ENCODE data around the gene CCBE1. TPM values are rescaled to one million over a fixed set of nuclear protein-coding genes. Genes with fewer than 3 reads are reported as not detected.

CCBE1 gene
- total RNA-seq, 1 experiment from 2014 or later, result not detected

DNA sequence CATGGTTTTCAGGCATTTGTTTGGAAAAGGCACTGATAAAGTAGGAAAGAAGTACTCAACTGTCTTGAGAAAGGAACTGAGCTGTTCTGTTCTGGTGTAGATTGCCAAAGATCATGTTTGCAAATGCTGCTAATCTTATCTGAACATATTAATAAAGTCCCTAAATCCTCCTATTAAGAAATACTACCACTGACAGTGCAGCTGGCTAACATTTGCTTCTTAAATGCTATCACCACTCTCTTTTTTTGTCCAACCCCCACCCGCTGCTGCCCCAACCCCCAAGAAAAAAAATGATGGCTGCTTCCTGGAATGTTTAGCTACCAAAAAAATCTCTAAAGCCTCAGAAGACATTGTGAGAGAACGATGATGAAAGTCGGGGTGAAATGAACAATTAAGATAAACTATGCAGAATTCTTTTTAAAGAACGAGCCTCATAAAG, 130.7 kb downstream of the CCBE1 start:
- DNase-seq (ENCODE audit: low read depth), result no peak
- in situ Hi-C loops (cut with HindIII; ENCODE audit: low pct_unique_long_range_greater_than_20kb, low sequenced_read_pairs), result no loop called here

DNA sequence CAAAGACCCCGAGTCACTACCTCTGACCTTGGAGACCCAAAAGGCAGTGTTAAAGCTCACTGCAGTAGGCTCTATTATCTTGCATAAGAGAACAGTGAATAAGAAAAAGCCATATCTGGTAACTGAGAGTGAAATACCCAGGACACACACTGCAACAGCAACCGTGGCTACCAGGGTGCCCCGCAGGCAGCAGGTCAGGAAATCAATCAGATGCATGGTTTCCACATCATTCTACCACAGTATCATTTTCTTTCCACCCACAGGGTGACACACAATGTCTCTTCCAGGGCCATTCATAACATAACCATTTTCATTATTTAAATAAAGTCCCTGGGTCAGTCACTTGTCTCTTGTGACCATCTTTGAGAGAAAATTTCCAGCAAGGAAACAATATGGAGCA, 131.3 kb downstream of the CCBE1 start:
- in situ Hi-C loops (cut with HindIII; ENCODE audit: low pct_unique_long_range_greater_than_20kb, low sequenced_read_pairs), result no loop called here
- no peak for DNase-seq (ENCODE audit: low read depth)

DNA sequence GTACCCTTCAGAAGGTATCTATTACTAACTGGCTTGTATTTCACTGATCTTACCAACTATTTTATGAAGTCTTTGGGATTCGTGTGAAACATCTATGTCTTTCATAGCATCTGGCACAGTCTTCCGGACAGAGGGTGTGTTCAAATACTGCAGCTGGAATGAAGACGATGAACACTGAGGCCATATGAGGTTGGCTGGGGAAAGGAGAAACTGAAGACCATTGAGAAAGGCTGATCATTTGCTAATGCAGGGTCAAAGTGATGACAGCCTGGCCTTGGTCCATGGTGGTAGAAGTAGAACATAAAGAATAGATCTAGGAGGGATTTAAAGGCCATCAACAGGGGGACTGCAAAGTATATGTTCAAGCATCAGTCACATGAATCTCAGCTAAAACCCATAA, 132.7 kb downstream of the CCBE1 start:
- no peak for DNase-seq (ENCODE audit: low read depth)
- in situ Hi-C loops (cut with HindIII; ENCODE audit: low pct_unique_long_range_greater_than_20kb, low sequenced_read_pairs), result no loop called here

DNA sequence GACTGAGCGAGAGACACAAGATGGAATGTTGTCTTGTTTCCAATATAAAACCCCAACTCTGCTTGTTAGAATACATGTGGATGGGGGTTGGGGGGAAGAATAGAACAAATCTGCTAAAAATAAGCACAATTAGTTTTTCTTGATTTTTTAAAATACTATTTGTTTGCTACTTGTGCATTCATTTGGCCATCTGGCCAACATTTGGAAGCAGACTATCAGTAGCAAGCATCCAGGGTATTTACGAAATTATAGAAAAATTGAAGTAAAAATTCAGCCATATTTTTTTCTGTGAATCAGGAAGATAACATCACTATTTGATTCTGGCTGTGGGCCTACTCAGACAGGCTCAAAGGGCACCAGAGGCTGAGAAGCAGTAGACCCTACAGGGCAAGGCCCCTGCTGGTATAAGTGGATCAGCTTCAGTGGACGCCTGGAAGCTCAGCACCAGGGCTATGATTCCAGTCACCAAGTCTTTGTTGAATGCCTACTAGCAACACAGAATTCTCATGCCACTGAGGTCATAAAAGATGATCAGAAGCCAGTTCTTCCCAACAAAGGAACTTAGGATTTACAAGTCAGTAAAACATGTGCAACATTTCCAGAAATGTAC, 133.9 kb downstream of the CCBE1 start:
- DNase-seq (ENCODE audit: low read depth), result no peak
- in situ Hi-C loops (cut with HindIII; ENCODE audit: low pct_unique_long_range_greater_than_20kb, low sequenced_read_pairs), result no loop called here

- in situ Hi-C loops (cut with HindIII; ENCODE audit: low pct_unique_long_range_greater_than_20kb, low sequenced_read_pairs), result no loop called here
- DNase-seq (ENCODE audit: low read depth), result no peak
Measured at GRCh38 chr18:59562751-59563150, 134.5 kb downstream of the CCBE1 start.

DNA sequence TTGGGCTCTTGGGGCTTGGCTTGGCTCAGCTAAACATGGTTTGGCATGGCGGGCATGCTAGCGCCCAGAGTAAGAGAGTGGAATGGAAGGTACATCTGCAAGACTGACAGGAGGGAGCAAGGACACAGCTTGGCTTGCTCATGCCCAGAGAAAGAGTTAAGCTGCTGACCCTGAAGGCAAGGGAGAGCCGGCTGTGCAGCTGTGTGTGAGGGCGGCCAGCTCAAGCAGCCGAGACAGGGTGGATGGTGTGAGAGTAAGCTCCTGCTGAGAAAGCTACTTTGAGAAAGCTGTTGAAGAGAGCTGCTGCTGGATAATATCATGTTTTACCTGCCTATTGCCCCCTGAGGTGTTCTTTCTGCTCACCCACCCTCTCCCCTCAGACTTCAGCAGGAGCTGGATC, 135.6 kb downstream of the CCBE1 start:
- in situ Hi-C loops (cut with HindIII; ENCODE audit: low pct_unique_long_range_greater_than_20kb, low sequenced_read_pairs), result no loop called here
- DNase-seq (ENCODE audit: low read depth), result no peak

- DNase-seq (ENCODE audit: low read depth), result no peak
- in situ Hi-C loops (cut with HindIII; ENCODE audit: low pct_unique_long_range_greater_than_20kb, low sequenced_read_pairs), result no loop called here
Measured at GRCh38 chr18:59560556-59560955, 136.7 kb downstream of the CCBE1 start.

DNA sequence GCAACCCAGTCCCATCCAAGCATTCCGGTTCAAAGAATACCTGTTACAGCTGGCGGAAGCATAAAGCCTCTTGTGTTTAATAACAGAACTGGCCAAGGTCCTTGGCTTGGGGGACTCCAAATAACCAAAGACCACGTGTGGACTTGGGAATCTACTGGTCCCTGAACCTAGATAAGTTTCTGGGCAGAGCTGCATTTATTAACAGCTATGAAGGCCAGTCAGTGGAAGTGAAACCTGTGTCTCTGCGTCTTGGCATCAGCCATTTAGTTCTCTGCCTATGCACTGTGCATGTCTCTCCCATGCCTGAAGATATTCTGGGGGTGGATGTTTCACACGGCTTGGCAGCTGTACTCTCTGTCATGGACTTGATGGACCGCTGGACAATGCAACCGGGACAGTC, 137.7 kb downstream of the CCBE1 start:
- DNase-seq (ENCODE audit: low read depth), result no peak
- in situ Hi-C loops (cut with HindIII; ENCODE audit: low pct_unique_long_range_greater_than_20kb, low sequenced_read_pairs), result no loop called here

DNA sequence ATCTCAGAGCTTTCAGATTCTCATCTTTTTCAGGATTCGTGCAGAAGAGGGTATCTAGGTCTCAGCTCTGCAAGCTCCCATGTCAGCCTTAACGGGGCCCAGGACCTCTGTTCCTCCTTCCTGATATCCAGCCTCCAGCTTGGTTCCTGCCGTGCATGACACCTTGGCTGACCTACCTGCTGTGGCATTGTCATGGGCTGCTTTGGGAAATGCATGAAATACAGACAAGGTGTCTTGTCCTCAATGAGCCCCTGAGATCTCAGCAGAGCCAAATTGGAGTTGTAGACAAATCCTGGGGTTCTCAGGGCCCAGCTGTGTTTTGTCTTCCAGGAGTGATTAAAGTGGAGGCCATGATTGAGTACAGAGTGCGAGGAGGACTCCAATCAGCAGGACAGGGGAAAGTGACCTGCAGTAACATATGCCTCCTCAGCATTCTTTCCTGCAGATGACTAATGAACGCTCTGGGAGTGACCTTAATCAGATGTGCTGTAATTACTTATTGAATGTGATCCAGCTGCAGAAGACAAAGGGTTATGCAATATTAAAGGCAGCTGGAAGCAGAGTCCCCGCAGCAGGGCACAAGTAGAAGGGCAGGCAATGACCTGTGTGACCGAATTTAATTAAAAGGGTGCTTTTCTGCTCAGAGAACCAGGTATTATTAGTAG, 141.1 kb downstream of the CCBE1 start:
- in situ Hi-C loops (cut with HindIII; ENCODE audit: low pct_unique_long_range_greater_than_20kb, low sequenced_read_pairs), result no loop called here
- no peak for DNase-seq (ENCODE audit: low read depth)

GRCh38 chr18:59554796-59555335, 142.4 kb downstream of the CCBE1 start:
- in situ Hi-C loops (cut with HindIII; ENCODE audit: low pct_unique_long_range_greater_than_20kb, low sequenced_read_pairs), result no loop called here
- DNase-seq (ENCODE audit: low read depth), result no peak

DNA sequence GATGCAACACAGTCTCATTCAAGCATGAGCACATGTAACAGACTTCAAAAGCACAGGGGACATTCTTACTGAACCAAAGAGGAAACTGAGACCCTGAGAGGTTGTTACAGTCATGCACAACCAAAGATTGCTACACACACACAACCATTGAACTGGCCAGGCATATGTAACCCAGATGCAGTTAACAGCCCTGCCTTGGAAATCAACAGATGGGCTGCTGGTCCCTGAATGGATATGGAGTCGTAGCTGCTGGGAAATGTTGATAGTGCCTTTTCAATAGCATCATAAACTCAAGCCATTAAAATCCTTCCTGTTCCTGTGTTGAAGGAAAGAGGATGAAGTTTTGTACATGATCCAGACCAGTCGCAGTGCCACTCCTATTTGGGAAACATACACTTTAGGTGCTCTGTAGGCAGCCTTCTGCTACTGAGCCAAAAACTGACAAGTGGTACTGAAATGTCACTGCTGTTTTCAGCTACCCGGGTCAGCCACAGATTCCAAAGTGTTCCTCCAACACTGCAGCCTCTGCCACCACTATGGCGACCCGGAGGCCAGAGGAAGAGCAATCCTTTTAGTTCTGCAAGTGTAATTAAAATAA, 143.9 kb downstream of the CCBE1 start:
- DNase-seq (ENCODE audit: low read depth), result no peak
- in situ Hi-C loops (cut with HindIII; ENCODE audit: low pct_unique_long_range_greater_than_20kb, low sequenced_read_pairs), result no loop called here

GRCh38 chr18:59551902-59552635, 145.2 kb downstream of the CCBE1 start:
- no peak for DNase-seq (ENCODE audit: low read depth)

DNA sequence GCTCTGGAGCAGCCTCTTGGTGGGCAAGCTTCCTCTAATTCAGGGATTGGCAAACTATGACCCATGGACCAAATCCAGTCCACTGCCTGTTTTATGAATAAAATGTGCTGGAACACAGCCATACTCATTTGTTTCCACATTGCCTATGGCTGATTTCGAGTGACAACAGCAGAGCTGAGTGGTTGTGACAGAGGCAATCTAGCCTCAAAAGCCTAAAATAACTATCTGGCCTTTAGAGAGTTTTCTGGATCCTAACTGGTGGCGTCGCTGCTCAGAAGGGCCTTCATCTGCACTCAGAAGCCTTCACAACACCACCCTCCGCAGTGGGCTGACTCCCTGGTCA, 147.1 kb downstream of the CCBE1 start:
- DNase-seq (ENCODE audit: low read depth), result no peak
- in situ Hi-C loops (cut with HindIII; ENCODE audit: low pct_unique_long_range_greater_than_20kb, low sequenced_read_pairs), result no loop called here

More at GRCh38 chr18:59551902-59552635, 145.2 kb downstream of the CCBE1 start:
- in situ Hi-C loops (cut with HindIII; ENCODE audit: low pct_unique_long_range_greater_than_20kb, low sequenced_read_pairs), result no loop called here

- in situ Hi-C loops (cut with HindIII; ENCODE audit: low pct_unique_long_range_greater_than_20kb, low sequenced_read_pairs), result no loop called here
- no peak for DNase-seq (ENCODE audit: low read depth)
Measured at GRCh38 chr18:59549503-59550173, 147.6 kb downstream of the CCBE1 start.

DNA sequence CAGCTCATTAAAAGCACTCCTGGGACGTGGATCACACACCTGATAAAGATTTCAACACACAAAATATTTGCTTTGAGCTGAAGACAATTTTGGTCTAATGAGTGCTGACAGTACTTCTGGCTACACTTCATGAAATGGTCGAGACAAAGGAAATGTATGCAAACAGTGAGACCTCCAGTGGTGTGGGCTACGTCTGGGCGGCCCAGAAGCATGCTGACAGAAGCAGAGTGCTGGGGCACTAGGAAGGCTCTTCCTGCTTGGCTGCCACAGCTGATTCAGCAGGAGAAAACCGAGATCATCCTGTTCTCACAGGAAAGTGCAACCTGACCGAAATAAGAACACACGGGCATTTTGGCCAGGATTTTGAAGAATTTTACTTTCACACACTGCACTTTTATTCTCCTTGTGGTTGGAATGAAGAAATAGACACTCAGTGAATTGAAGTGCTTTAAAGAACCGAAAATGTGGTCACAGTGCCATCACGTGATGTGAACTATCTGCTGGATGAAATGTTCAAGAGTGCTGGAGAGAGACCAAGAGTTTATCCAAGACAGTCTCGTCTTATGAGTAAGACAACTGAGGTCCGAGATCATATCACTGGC, 149.5 kb downstream of the CCBE1 start:
- in situ Hi-C loops (cut with HindIII; ENCODE audit: low pct_unique_long_range_greater_than_20kb, low sequenced_read_pairs), result no loop called here
- DNase-seq (ENCODE audit: low read depth), result no peak

DNA sequence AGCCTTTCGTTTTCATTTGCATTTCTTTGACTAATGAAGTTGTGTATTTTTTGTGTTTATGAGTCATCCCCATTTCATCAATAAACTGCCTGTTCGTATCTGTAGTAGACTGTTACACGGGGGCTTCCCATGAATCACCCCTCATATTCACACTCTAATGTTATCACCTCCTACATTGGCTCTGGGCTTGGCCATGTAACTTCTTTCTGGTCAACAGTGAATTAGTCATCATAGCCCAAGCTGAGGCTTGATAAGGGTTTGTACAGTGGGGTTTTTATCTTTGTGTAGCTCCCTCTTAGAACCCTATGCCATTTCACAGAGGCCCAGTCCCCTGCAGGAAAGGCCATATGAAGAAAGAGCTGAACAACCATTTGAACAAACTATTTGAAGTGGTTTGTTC, 151.0 kb downstream of the CCBE1 start:
- in situ Hi-C loops (cut with HindIII; ENCODE audit: low pct_unique_long_range_greater_than_20kb, low sequenced_read_pairs), result no loop called here
- DNase-seq (ENCODE audit: low read depth), result no peak

DNA sequence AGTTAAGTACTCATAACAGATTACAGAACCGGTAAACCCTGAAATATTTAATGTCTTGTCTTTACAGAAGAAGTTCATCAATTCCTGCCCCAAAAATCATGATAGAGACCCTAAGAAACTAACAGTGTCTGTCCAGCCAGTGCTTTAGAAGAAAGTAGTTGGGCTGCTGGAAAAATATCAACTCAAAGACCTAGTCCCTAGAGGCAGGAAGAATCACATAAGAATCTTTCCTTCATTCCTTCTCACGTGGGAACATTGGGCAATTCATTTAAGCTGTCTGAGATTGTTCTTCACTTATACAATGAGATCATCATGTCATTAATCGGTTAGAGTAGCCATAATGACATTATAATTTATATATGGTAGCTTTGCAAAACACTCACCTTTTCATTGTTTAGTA, 156.4 kb downstream of the CCBE1 start:
- in situ Hi-C loops (cut with HindIII; ENCODE audit: low pct_unique_long_range_greater_than_20kb, low sequenced_read_pairs), result no loop called here
- DNase-seq (ENCODE audit: low read depth), result no peak

DNA sequence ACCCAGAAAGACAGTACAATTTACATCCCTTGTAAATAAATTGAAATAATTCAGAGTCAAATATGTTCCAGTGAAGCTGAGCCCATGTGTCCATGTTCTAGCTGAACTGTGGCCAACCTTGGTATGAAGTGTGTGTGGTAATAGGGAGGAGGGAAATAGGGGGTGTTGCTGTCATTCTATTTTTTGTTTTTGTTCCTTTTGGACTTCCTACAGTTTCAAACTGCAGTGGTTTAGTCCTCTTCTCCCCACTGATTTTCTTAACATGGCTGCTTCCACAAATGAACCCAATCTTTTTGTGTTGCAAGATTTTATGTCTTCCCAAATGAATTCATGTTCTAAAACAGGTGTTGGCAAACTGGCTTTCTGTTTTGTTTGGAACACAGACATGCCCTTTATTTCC, 156.9 kb downstream of the CCBE1 start:
- DNase-seq (ENCODE audit: low read depth), result no peak
- in situ Hi-C loops (cut with HindIII; ENCODE audit: low pct_unique_long_range_greater_than_20kb, low sequenced_read_pairs), result no loop called here
